LNCAP (cell line): ENCODE data around the gene KRT4.

Experiments
- TF ChIP-seq, protein P1 (sequence below): fragments of 450-650 bp; IDR thresholded peaks from 2 replicates; pipeline ENCODE4 v1.5.1; 2017; ENCODE audit warnings: mild to moderate bottlenecking

Gene KRT4

DNA sequence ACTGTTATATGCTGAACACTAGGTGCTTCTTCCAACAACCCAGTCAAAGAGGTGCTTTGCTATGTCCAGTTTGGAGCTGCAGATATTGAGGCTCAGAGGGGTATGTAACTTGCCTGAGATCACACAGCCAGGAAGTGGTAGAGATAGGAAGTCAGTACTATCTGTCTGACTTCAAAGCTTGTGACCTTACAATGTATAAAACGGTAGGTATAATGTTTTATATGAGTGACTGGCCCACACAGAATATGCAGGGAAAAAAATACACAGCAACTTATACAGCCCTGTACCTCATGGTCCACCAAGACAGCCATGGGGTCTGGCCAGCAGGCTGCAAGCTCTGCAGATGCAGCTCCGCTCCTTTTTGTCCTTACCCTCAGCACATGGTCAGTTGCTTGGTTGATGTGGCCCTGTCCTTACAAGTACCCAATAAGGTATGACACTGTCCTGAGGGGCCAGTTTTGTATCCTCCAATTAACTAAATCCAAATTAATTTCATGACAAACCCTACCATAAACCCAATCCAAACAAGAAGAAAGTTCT is 3.9 kb upstream of the KRT4 start:
- TF ChIP-seq, protein P1, sequence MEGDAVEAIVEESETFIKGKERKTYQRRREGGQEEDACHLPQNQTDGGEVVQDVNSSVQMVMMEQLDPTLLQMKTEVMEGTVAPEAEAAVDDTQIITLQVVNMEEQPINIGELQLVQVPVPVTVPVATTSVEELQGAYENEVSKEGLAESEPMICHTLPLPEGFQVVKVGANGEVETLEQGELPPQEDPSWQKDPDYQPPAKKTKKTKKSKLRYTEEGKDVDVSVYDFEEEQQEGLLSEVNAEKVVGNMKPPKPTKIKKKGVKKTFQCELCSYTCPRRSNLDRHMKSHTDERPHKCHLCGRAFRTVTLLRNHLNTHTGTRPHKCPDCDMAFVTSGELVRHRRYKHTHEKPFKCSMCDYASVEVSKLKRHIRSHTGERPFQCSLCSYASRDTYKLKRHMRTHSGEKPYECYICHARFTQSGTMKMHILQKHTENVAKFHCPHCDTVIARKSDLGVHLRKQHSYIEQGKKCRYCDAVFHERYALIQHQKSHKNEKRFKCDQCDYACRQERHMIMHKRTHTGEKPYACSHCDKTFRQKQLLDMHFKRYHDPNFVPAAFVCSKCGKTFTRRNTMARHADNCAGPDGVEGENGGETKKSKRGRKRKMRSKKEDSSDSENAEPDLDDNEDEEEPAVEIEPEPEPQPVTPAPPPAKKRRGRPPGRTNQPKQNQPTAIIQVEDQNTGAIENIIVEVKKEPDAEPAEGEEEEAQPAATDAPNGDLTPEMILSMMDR: no peak

DNA sequence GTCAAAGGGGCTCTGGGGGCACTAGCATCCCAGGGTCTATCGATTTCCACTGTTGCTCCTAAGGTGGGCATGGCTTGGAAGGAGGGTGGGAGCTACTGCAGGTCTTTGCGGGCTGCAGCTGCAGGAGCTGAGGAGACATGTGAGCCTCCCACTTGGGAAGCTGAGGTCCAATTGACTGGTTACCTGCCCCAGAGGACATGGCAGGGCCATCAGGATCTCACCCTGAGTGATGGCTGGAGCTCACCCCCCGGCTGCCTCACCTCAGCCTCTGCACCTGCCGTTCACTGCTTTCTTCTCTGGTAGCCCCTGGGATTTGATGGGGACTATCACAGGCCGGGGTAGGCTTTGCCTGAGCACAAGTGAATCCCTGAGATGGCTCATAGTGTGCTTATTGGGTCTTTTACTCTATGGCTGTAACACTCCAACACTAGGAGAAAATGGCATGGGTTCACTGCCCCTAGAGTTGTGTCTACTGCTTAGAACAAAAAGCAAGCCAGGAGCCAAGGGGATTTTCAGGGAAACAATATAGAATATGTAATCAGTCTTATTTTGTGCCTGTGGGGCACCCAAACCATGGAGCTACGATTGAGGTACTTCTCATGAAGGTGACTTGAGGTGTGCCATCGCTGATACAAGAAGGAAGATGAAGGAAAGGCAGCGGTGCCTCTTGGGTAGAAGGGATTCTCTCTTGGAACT is 3.2 kb upstream of the KRT4 start:
- TF ChIP-seq, protein P1: no peak

DNA sequence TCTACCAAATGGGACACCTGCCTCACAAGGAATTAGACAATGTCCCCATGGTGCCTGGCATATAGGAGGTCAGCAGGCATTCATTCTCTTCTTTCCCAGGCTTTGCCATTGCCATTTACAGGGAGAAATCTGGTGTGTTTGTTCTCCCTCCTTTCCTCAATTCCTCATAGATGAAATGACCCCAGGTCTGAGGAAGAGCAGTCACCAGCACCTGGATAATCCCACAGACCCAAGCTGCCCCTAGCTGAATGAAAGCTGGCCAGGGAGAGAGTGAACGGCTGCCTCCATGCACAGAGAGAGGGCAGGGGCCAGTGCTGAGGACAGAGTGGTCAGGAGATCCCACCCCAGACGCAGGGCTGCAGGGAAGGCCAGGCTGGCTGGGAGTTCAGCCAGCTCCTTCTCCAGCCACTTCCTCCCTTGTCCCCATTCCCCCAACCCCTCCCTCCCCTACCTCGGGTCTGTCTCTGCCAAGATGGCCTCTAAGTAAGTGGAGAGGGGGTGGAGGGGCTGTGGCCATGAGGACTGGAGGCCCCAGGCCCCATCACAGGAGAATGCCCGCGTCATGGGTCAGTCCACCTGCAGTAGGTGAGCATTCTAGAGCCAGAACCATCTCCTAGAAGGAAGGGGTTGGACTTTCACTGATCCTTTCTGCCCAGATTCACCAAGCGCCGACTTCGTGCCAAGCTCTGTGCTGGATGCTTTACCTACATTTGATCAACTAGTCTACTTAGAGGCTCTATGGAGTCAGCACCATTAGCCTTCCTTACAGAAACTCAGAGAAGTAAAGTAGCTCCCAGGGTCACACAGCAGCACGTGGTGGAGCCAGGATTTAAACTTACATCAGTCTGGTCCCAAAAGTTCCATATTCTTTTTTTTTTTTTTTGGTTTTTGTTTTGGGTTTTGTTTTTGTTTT is 2.0 kb upstream of the KRT4 start:
- TF ChIP-seq, protein P1: no peak

DNA sequence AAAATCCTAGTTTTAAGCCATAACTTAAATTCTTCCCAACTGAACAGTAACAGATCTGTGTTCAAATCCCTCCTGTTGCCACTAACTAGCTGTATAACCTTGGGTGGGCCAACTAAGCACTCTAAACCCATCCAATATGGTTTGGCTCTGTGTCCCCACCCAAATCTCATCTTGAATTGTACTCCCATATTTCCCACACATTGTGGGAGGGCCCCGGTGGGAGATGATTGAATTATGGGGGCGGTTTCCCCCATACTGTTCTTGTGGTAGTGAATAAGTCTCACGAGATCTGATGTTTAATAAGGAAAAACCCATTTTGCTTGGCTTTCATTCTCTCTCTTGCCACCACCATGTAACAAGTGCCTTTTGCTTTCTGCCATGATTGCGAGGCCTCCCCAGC is 1.2 kb upstream of the KRT4 start:
- TF ChIP-seq, protein P1: no peak

DNA sequence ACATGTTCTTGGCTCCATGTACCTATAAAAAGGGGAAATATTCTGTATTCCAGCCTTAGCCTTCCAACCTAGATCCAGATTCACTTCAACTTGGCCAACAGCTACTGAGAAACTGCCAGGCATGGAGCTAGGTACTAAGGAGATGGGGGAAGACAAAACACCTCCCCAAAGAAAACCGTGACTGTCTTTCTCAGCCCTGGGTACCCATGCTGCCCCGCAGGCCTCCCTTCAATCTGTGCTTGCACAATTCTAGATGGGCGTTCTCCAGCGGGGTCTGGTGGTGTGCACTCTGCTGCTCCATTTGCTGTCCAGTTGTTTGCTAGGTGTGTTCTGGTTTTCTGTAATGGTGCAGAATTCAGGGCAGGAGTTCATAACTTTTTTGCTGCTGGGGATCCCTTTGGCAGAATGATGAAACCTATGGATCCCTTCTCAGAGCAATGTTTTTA is 817 bp upstream of the KRT4 start:
- TF ChIP-seq, protein P1: no peak

DNA sequence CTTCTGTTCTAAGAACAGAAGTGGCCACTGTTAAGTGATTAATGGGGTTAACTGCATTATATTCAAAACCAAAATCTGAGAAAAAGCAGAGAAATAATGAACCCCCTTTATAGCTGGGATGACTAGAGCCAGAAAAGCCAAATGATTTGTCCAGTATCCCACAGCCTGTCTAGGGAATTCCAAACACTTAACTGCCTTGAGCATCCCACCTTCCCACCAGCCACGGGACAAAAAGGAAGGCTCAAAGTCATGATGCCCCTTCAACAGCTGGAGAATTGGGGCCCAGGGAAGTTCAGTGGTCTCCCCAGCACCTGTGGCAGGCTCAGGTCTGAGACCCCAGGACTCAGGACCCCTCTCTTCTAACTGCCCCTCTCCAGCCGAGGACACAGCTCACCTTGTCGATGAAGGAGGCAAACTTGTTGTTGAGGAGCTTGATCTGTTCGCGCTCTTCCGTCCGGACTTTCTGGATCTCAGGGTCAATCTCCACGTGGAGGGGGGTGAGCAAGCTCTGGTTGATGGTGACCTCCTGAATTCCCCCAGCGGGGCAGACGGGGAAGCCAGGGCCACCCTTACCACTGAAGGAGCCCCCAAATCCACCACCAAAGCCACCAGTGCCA is 605 bp downstream of the KRT4 start:
- TF ChIP-seq, protein P1: no peak

DNA sequence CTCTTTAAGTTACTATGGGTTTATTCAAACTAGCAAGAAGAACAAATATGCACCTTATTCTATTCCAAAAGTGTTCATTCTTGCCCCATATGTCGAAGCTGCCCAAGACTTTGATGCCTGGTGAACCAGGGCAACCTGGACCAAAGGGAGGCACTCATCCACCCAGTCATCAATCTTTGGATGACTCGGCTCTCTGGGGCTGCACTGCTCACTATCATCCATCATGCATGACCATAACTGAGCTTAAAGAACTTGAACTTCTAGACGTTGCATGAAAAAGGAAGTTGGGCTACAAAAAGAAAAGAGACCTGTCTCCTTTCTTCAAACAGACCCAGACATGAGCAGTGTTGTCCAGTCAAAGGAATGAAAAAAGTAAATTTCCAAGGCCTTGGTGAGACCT is 1.2 kb downstream of the KRT4 start:
- TF ChIP-seq, protein P1: no peak
